Astrocyte (in vitro differentiated cells and primary cell): ENCODE measurements around the gene ANKRD12. TPM values are rescaled to one million over a fixed set of nuclear protein-coding genes. Genes with fewer than 3 reads are reported as not detected.

Source experiments
- DNase-seq: peaks from one replicate; pipeline ENCODE4 v3.0.0-alpha.2; 2010; ENCODE audit warnings: low read depth
- FAIRE-seq: peaks from 2 replicates; lab custom pipeline; 2011; peaks lifted over from hg19 to GRCh38; lab: Jason Lieb, UNC
- H2AFZ ChIP-seq: 2 replicates; pipeline ENCODE4 v1.6.0; 2012; ENCODE audit warnings: low read depth, low read length, inconsistent platforms
- H3K27ac ChIP-seq: 2 replicates; pipeline ENCODE4 v1.5.1; 2011; ENCODE audit warnings: low read depth, low read length, inconsistent platforms
- H3K27me3 ChIP-seq: 2 replicates; pipeline ENCODE4 v1.6.0; 2011; ENCODE audit warnings: low read length, inconsistent platforms; ENCODE audit not compliant: insufficient read depth
- H3K36me3 ChIP-seq: 2 replicates; pipeline ENCODE4 v1.5.1; 2011; ENCODE audit warnings: low read length, inconsistent platforms; ENCODE audit not compliant: insufficient read depth
- H3K4me1 ChIP-seq: 2 replicates; pipeline ENCODE4 v1.5.1; 2011; ENCODE audit warnings: low read length, inconsistent platforms; ENCODE audit not compliant: insufficient read depth
- H3K4me2 ChIP-seq: 2 replicates; pipeline ENCODE4 v1.6.0; 2012; ENCODE audit warnings: low read length, inconsistent platforms
- H3K4me3 ChIP-seq: 2 replicates; pipeline ENCODE4 v1.5.1; 2011; ENCODE audit warnings: low read depth, mild to moderate bottlenecking, low read length, inconsistent platforms; ENCODE audit not compliant: insufficient read depth
- H3K79me2 ChIP-seq: 2 replicates; pipeline ENCODE4 v1.6.0; 2012; ENCODE audit warnings: mild to moderate bottlenecking, low read length, inconsistent platforms; ENCODE audit not compliant: insufficient read depth
- H3K9ac ChIP-seq: 2 replicates; pipeline ENCODE4 v1.6.0; 2012; ENCODE audit warnings: mild to moderate bottlenecking, low read length, inconsistent platforms
- H3K9me3 ChIP-seq: 2 replicates; pipeline ENCODE4 v1.5.1; 2012; ENCODE audit warnings: low read depth, mild to moderate bottlenecking, low read length, inconsistent platforms; ENCODE audit not compliant: insufficient read depth
- H4K20me1 ChIP-seq: 2 replicates; pipeline ENCODE4 v1.6.0; 2012; ENCODE audit warnings: low read length, inconsistent platforms; ENCODE audit not compliant: insufficient read depth
- H3K27ac Mint-ChIP-seq: one replicate; pipeline ENCODE4 v1.8.0; 2021; ENCODE audit warnings: mild to moderate bottlenecking, mixed read lengths; ENCODE audit not compliant: unreplicated experiment
- H3K27me3 Mint-ChIP-seq: one replicate; pipeline ENCODE4 v1.8.0; 2021; ENCODE audit warnings: low read depth, mixed read lengths; ENCODE audit not compliant: unreplicated experiment
- H3K36me3 Mint-ChIP-seq: one replicate; pipeline ENCODE4 v1.8.0; 2021; ENCODE audit warnings: low read depth, mixed read lengths; ENCODE audit not compliant: unreplicated experiment
- H3K4me1 Mint-ChIP-seq: one replicate; pipeline ENCODE4 v1.8.0; 2021; ENCODE audit warnings: low read depth, mixed read lengths; ENCODE audit not compliant: unreplicated experiment
- H3K4me3 Mint-ChIP-seq: one replicate; pipeline ENCODE4 v1.8.0; 2021; ENCODE audit warnings: mild to moderate bottlenecking, moderate library complexity, mixed read lengths; ENCODE audit not compliant: unreplicated experiment
- H3K9me3 Mint-ChIP-seq: one replicate; pipeline ENCODE4 v1.8.0; 2021; ENCODE audit warnings: mild to moderate bottlenecking, mixed read lengths; ENCODE audit not compliant: unreplicated experiment
- CTCF ChIP-seq: IDR thresholded peaks from 2 replicates; pipeline ENCODE4 v1.5.1; 2011; ENCODE audit warnings: low read depth, mild to moderate bottlenecking, inconsistent platforms, low read length, moderate library complexity; ENCODE audit not compliant: insufficient read depth
- EZH2 ChIP-seq: IDR thresholded peaks from 2 replicates; pipeline ENCODE4 v1.6.1; 2012; ENCODE audit warnings: mild to moderate bottlenecking, low read length, inconsistent platforms; ENCODE audit not compliant: insufficient read depth
- total RNA-seq: library from RNA; stranded (reverse); gene quantifications from 2 replicates; pipeline ENCODE4 v1.2.1, GENCODE V29; 2021

ANKRD12 gene
- total RNA-seq, 1 donor from 2014 or later = 24.4 TPM

GRCh38 chr18:9153256-9153655, 16.7 kb downstream of the ANKRD12 start:
- Histone ChIP-seq H4K20me1 (peaks cover 67% of the 10 kb centered on the region), H3K4me1 (no peaks in the 10 kb centered on the region), H3K9ac (no peak overlapping the region), H3K27ac (no peak overlapping the region), H3K4me3 (no peak overlapping the region), H3K36me3 (no peaks in the 10 kb centered on the region), H3K9me3 (no peaks in the 10 kb centered on the region), H3K4me2 (no peak overlapping the region), H2AFZ (no peak overlapping the region), H3K27me3 (no peaks in the 10 kb centered on the region), H3K79me2 (peaks cover 91% of the 10 kb centered on the region)
- Mint-ChIP-seq H3K9me3 (no peaks in the 10 kb centered on the region), H3K4me1 (peaks cover 3% of the 10 kb centered on the region), H3K27me3 (no peaks in the 10 kb centered on the region), H3K27ac (no peak overlapping the region), H3K36me3 (peaks cover 1% of the 10 kb centered on the region), H3K4me3 (no peak overlapping the region)
- no peak for TF ChIP-seq EZH2
- TF ChIP-seq CTCF = no peak
- FAIRE-seq (no peak), DNase-seq (no peak)

GRCh38 chr18:9156604-9157249, 20.1 kb downstream of the ANKRD12 start:
- H3K27me3 ChIP-seq = no peaks in the 10 kb centered on the region
- H4K20me1 ChIP-seq = peaks cover 61% of the 10 kb centered on the region
- FAIRE-seq = no peak
- no peak overlapping the region for H3K27ac ChIP-seq
- peaks cover 1% of the 10 kb centered on the region for H3K36me3 Mint-ChIP-seq
- H3K36me3 ChIP-seq = no peaks in the 10 kb centered on the region
- no peak overlapping the region for H3K4me3 ChIP-seq
- no peak for DNase-seq
- no peaks in the 10 kb centered on the region for H3K9me3 ChIP-seq
- H3K4me3 Mint-ChIP-seq = no peak overlapping the region
- H3K4me1 ChIP-seq = no peaks in the 10 kb centered on the region
- H3K9ac ChIP-seq = no peak overlapping the region
- no peaks in the 10 kb centered on the region for H3K9me3 Mint-ChIP-seq
- TF ChIP-seq EZH2 = no peak
- TF ChIP-seq CTCF = no peak
- no peak overlapping the region for H3K27ac Mint-ChIP-seq
- H3K4me2 ChIP-seq = no peak overlapping the region
- H3K4me1 Mint-ChIP-seq = no peaks in the 10 kb centered on the region
- no peaks in the 10 kb centered on the region for H3K27me3 Mint-ChIP-seq
- H2AFZ ChIP-seq = no peak overlapping the region
- H3K79me2 ChIP-seq = peaks cover 87% of the 10 kb centered on the region

- DNase-seq = no peak
- Mint-ChIP-seq H3K4me3 (no peak overlapping the region), H3K27ac (no peak overlapping the region), H3K27me3 (no peaks in the 10 kb centered on the region), H3K9me3 (peaks cover 4% of the 10 kb centered on the region), H3K36me3 (peaks cover 4% of the 10 kb centered on the region), H3K4me1 (no peaks in the 10 kb centered on the region)
- no peak overlapping the region for H2AFZ ChIP-seq
- H3K27me3 ChIP-seq = no peaks in the 10 kb centered on the region
- H3K4me3 ChIP-seq = no peak overlapping the region
- H3K9me3 ChIP-seq = no peaks in the 10 kb centered on the region
- no peak overlapping the region for H3K9ac ChIP-seq
- TF ChIP-seq EZH2 (no peak), CTCF (no peak)
- H3K27ac ChIP-seq = no peak overlapping the region
- no peak overlapping the region for H3K4me2 ChIP-seq
- no peaks in the 10 kb centered on the region for H3K4me1 ChIP-seq
- peaks cover 86% of the 10 kb centered on the region for H3K79me2 ChIP-seq
- H4K20me1 ChIP-seq = peaks cover 60% of the 10 kb centered on the region
- no peaks in the 10 kb centered on the region for H3K36me3 ChIP-seq
- FAIRE-seq = no peak
Observed at GRCh38 chr18:9157806-9158205, 21.2 kb downstream of the ANKRD12 start.
